GM12878 (cell line): ENCODE data around the gene MTIF2. TPM values are rescaled to one million over a fixed set of nuclear protein-coding genes. Genes with fewer than 3 reads are reported as not detected.
"Not testable (repeated sequence)": the region's sequence is repeated elsewhere in the genome, so short reads cannot be mapped to it uniquely, and the experiment has no call there.

Experiments
- ATAC-seq: fragments of 200-7000 bp; cut with Tn5 transposase; 3 replicates; pipeline ENCODE4 v1.9.1; 2020; ENCODE audit warnings: mild to moderate bottlenecking, moderate library complexity
- BruUV-seq: library from RNA; stranded (reverse); fragments of 400-500 nt; replicated peaks from 2 replicates; lab custom pipeline; 2021; lab: Mats Ljungman, UMichigan
- CTCF ChIA-PET: fragments of 300-600 bp; sonication (Branson Sonifier 250); formaldehyde crosslinking; extraction: SDS; loops from one replicate; lab custom pipeline; 2021; ENCODE audit warnings: inconsistent platforms; lab: Yijun Ruan, JAX
- POLR2A ChIA-PET: fragments of 350-600 bp; formaldehyde crosslinking; extraction: SDS; loops from one replicate; lab custom pipeline; 2021; ENCODE audit warnings: inconsistent platforms; lab: Charles Lee
- RAD21 ChIA-PET: fragments of 300-600 bp; sonication (Branson Sonifier 250); formaldehyde crosslinking; loops from one replicate; lab custom pipeline; 2023; ENCODE audit warnings: antibody characterized with exemption; ENCODE audit not compliant: unreplicated experiment; lab: Charles Lee
- SMC1A ChIA-PET: fragments of 300-600 bp; sonication (Branson Sonifier 250); formaldehyde crosslinking; loops from one replicate; lab custom pipeline; 2023; ENCODE audit not compliant: unreplicated experiment, uncharacterized antibody; lab: Charles Lee
- DNase-seq: peaks from one replicate; pipeline ENCODE4 v3.0.0-alpha.2; 2011; ENCODE audit warnings: low read depth, low spot score
- FAIRE-seq: peaks from 3 replicates; lab custom pipeline; 2011; peaks lifted over from hg19 to GRCh38; lab: Jason Lieb, UNC
- H2AFZ ChIP-seq: 2 replicates; pipeline ENCODE4 v1.6.0; 2011; ENCODE audit warnings: low read depth, low read length, control low read depth; ENCODE audit not compliant: control insufficient read depth
- H3K27ac ChIP-seq: 2 replicates; pipeline ENCODE4 v1.5.1; 2011; ENCODE audit warnings: control low read depth; ENCODE audit not compliant: control insufficient read depth, insufficient read depth
- H3K27me3 ChIP-seq, 2 experiments: replicated peaks in 1 of 2; 2 replicates each; pipeline versions ENCODE4 v1.6.0 to v1.6.1; 2011; ENCODE audit warnings: low read length in 1 of 2; ENCODE audit not compliant: control insufficient read depth in 2 of 2, insufficient read depth in 2 of 2
- H3K36me3 ChIP-seq, 2 experiments: 2 replicates each; pipeline ENCODE4 v1.5.1; 2011; ENCODE audit warnings: low read length in 1 of 2; ENCODE audit not compliant: control insufficient read depth in 2 of 2, insufficient read depth in 2 of 2
- H3K4me1 ChIP-seq: 2 replicates; pipeline ENCODE4 v1.6.1; 2011; ENCODE audit warnings: mild to moderate bottlenecking, low read length, moderate library complexity, mixed read lengths; ENCODE audit not compliant: control insufficient read depth, insufficient read depth
- H3K4me2 ChIP-seq: 2 replicates; pipeline ENCODE4 v1.6.0; 2011; ENCODE audit warnings: control low read depth; ENCODE audit not compliant: control insufficient read depth, insufficient read depth
- H3K4me3 ChIP-seq: fragments of 200-600 bp; sonication (generic); 2 replicates; pipeline ENCODE4 v1.5.1; 2016
- H3K79me2 ChIP-seq: 2 replicates; pipeline ENCODE4 v1.6.0; 2011; ENCODE audit warnings: low read length; ENCODE audit not compliant: control insufficient read depth, insufficient read depth
- H3K9ac ChIP-seq: 2 replicates; pipeline ENCODE4 v1.8.0; 2011; ENCODE audit warnings: low read length, control low read depth, mixed read lengths; ENCODE audit not compliant: control insufficient read depth, insufficient read depth
- H3K9me3 ChIP-seq: replicated peaks from 3 replicates; pipeline ENCODE4 v1.5.1; 2011; ENCODE audit warnings: mild to moderate bottlenecking, low read length; ENCODE audit not compliant: control insufficient read depth, insufficient read depth
- H4K20me1 ChIP-seq: 2 replicates; pipeline ENCODE4 v1.6.0; 2011; ENCODE audit not compliant: control insufficient read depth, insufficient read depth
- WGBS: methylation state at CpG from one replicate; pipeline ENCODE4 v1.1.6; 2016; ENCODE audit warnings: low lambda C conversion rate; ENCODE audit not compliant: insufficient replicate concordance, insufficient coverage; ENCODE audit errors: missing lambda C conversion rate; 5-methylcytosine and 5-hydroxymethylcytosine counted together
- in situ Hi-C: fragments of 300-500 bp; cut with MboI; formaldehyde crosslinking; loops from 9 replicates; pipeline ENCODE4 v1.14.3; 2018; ENCODE audit warnings: mixed read lengths
- intact Hi-C: fragments of 100-400 bp; cut with micrococcal nuclease; formaldehyde crosslinking; loops from one replicate; pipeline ENCODE4 v1.14.2; 2022; ENCODE audit not compliant: unreplicated experiment
- polyA plus RNA-seq, 11 experiments: library from polyadenylated mRNA; depleted of rRNA in 4 of 11; unstranded in 6 of 11; stranded (reverse) in 5 of 11; fragments of >200 nt; fragmentation: Nextera tagmentation in 4 of 11; fragmentation: Illumina TruSeq in 1 of 11; extraction: Ambion mirVana in 4 of 11; extraction: Trizol in 1 of 11; gene quantifications; 1 replicate in 1 of 11; 2 replicates in 10 of 11; pipeline versions ENCODE4 v1.2.1 to v1.2.3, GENCODE V29; 2011 to 2016; ENCODE audit warnings: inconsistent platforms in 2 of 11, missing spikeins in 2 of 11, low read depth in 1 of 11
- small RNA-seq: library from RNA; depleted of rRNA; stranded (forward); fragments of <200 nt; gene quantifications from one replicate; pipeline ENCODE3, GENCODE V24; 2014
- total RNA-seq, 4 experiments: library from RNA; depleted of rRNA in 3 of 4; stranded (reverse); fragments of >200 nt in 3 of 4; fragmentation: Illumina TruSeq in 1 of 4; extraction: Trizol in 1 of 4; gene quantifications; 2 replicates each; pipeline versions ENCODE4 v1.2.1 to v1.2.3, GENCODE V29; 2013 to 2021

MTIF2 gene
- total and polyA plus RNA-seq, 10 of the 15 experiments (the other 5 are each of a cell fraction or from before 2014, with no cell fraction given) = 26.4 to 63.7 (median 40.0) TPM

DNA sequence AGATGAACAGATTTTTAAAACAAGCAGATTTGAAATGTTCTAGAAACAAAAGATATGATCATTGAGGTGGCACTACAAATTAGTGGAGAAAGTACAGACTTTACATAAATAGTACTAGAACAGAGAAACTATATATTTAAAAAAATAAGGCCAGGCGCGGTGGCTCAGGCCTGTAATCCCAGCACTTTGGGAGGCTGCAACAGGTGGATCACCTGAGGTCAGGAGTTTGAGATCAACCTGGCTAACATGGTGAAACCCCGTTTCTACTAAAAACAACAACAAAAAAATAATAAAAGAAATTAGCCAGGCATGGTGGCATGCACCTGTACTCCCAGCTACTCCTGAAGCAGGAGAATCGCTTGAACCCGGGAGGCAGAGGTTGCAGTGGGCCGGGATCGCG, 82.2 kb downstream of the MTIF2 start:
- POLR2A ChIA-PET, H3K9ac ChIP-seq, in situ Hi-C loops, FAIRE-seq, H3K27me3 ChIP-seq, DNase-seq, H4K20me1 ChIP-seq, H3K4me3 ChIP-seq, H3K9me3 ChIP-seq, H2AFZ ChIP-seq, ATAC-seq, H3K4me2 ChIP-seq, H3K4me1 ChIP-seq, intact Hi-C loops, H3K36me3 ChIP-seq, BruUV-seq, H3K79me2 ChIP-seq, H3K27ac ChIP-seq: not testable (repeated sequence)
- 97% methylated on average over 8 of the region's 8 CpGs for WGBS
- ChIA-PET RAD21 (interaction anchor here (3.2 kb wide), 1 partner anchor 11 kb away, joined by 17 read pairs; no protein-coding TSS in a partner anchor), CTCF (interaction anchor here (1.4 to 2.2 kb wide), 4 partner anchors 9 to 287 kb away, joined by 3 to 5 read pairs (median 4); no protein-coding TSS in a partner anchor), SMC1A (interaction anchor here (1.5 kb wide), 2 partner anchors 18 to 354 kb away, joined by 3 to 8 read pairs; no protein-coding TSS in a partner anchor)

Small RNA genes lying within 50 kb of the gene (small RNA-seq; reads per million reads assigned to genes)
- not detected for gene RF00019

Other genes starting within 250 kb of the MTIF2 start
- gene RTN4, start 218.8 kb downstream of the MTIF2 start, total RNA-seq (2014; rRNA removed) = 55.5 and 56.0 TPM in 2 replicates
- gene RTN4, start 218.8 kb downstream of the MTIF2 start, total RNA-seq (2014; rRNA removed; fragmentation: Illumina TruSeq; extraction: Trizol) = 65.5 and 69.7 TPM in 2 replicates
- gene RTN4, start 218.8 kb downstream of the MTIF2 start, total RNA-seq (2021) = 133 TPM in 2 replicates
- gene RTN4, start 218.8 kb downstream of the MTIF2 start, polyA plus RNA-seq (2011; rRNA removed) = 94.3 and 135 TPM in 2 replicates
- gene RTN4, start 218.8 kb downstream of the MTIF2 start, polyA plus RNA-seq (2014; fragmentation: Illumina TruSeq; extraction: Trizol) = 130 and 166 TPM in 2 replicates
- gene RTN4, start 218.8 kb downstream of the MTIF2 start, polyA plus RNA-seq (2014; fragmentation: Nextera tagmentation; extraction: Ambion mirVana) = 100 to 1,000 TPM in 1 of 2 experiments, 10 to 100 TPM in 1; 68.0 to 112 TPM
- gene RTN4, start 218.8 kb downstream of the MTIF2 start, polyA plus RNA-seq (2014; rRNA removed) = 71.2 and 72.6 TPM in 2 replicates
- gene RTN4, start 218.8 kb downstream of the MTIF2 start, polyA plus RNA-seq (2016; fragmentation: Nextera tagmentation; extraction: Ambion mirVana) = 10 to 100 TPM; 78.4 to 88.1 TPM
- gene CLHC1, start 36.9 kb downstream of the MTIF2 start, total RNA-seq (2014; rRNA removed) = 3.2 and 6.2 TPM in 2 replicates
- gene CLHC1, start 36.9 kb downstream of the MTIF2 start, total RNA-seq (2014; rRNA removed; fragmentation: Illumina TruSeq; extraction: Trizol) = 6.1 and 8.7 TPM in 2 replicates
- gene CLHC1, start 36.9 kb downstream of the MTIF2 start, total RNA-seq (2021) = 4.0 and 6.2 TPM in 2 replicates
- gene CLHC1, start 36.9 kb downstream of the MTIF2 start, polyA plus RNA-seq (2011; rRNA removed) = 6.8 and 10.1 TPM in 2 replicates
- gene CLHC1, start 36.9 kb downstream of the MTIF2 start, polyA plus RNA-seq (2014; fragmentation: Illumina TruSeq; extraction: Trizol) = 3.5 and 4.0 TPM in 2 replicates
- gene CLHC1, start 36.9 kb downstream of the MTIF2 start, polyA plus RNA-seq (2014; fragmentation: Nextera tagmentation; extraction: Ambion mirVana) = 1 to 10 TPM; 2.6 to 3.2 TPM
- gene CLHC1, start 36.9 kb downstream of the MTIF2 start, polyA plus RNA-seq (2014; rRNA removed) = 5.1 and 5.7 TPM in 2 replicates
- gene CLHC1, start 36.9 kb downstream of the MTIF2 start, polyA plus RNA-seq (2016; fragmentation: Nextera tagmentation; extraction: Ambion mirVana) = 1 to 10 TPM; 4.3 to 5.6 TPM
- 1,715 and 1,919 TPM in 2 replicates for gene RPS27A, start 36.5 kb downstream of the MTIF2 start, total RNA-seq (2014; rRNA removed)
- gene RPS27A, start 36.5 kb downstream of the MTIF2 start, total RNA-seq (2014; rRNA removed; fragmentation: Illumina TruSeq; extraction: Trizol) = 2,577 and 2,600 TPM in 2 replicates
- gene RPS27A, start 36.5 kb downstream of the MTIF2 start, total RNA-seq (2021) = 1,460 and 1,505 TPM in 2 replicates
- gene RPS27A, start 36.5 kb downstream of the MTIF2 start, polyA plus RNA-seq (2011; rRNA removed) = 2,736 and 3,509 TPM in 2 replicates
- 1,739 and 2,088 TPM in 2 replicates for gene RPS27A, start 36.5 kb downstream of the MTIF2 start, polyA plus RNA-seq (2014; fragmentation: Illumina TruSeq; extraction: Trizol)
- gene RPS27A, start 36.5 kb downstream of the MTIF2 start, polyA plus RNA-seq (2014; fragmentation: Nextera tagmentation; extraction: Ambion mirVana) = 1,000 to 10,000 TPM; 3,416 to 4,705 TPM
- 2,025 and 2,160 TPM in 2 replicates for gene RPS27A, start 36.5 kb downstream of the MTIF2 start, polyA plus RNA-seq (2014; rRNA removed)
- 1,000 to 10,000 TPM; 1,779 to 1,833 TPM for gene RPS27A, start 36.5 kb downstream of the MTIF2 start, polyA plus RNA-seq (2016; fragmentation: Nextera tagmentation; extraction: Ambion mirVana)
- 45.9 and 57.3 TPM in 2 replicates for gene CCDC88A, start 150.6 kb upstream of the MTIF2 start, total RNA-seq (2014; rRNA removed)
- gene CCDC88A, start 150.6 kb upstream of the MTIF2 start, total RNA-seq (2014; rRNA removed; fragmentation: Illumina TruSeq; extraction: Trizol) = 71.6 and 74.9 TPM in 2 replicates
- 56.6 and 65.1 TPM in 2 replicates for gene CCDC88A, start 150.6 kb upstream of the MTIF2 start, total RNA-seq (2021)
- gene CCDC88A, start 150.6 kb upstream of the MTIF2 start, polyA plus RNA-seq (2011; rRNA removed) = 1.8 and 3.0 TPM in 2 replicates
- gene CCDC88A, start 150.6 kb upstream of the MTIF2 start, polyA plus RNA-seq (2014; fragmentation: Illumina TruSeq; extraction: Trizol) = 57.0 and 76.9 TPM in 2 replicates
- gene CCDC88A, start 150.6 kb upstream of the MTIF2 start, polyA plus RNA-seq (2014; fragmentation: Nextera tagmentation; extraction: Ambion mirVana) = 10 to 100 TPM; 27.7 to 30.2 TPM
- gene CCDC88A, start 150.6 kb upstream of the MTIF2 start, polyA plus RNA-seq (2014; rRNA removed) = 28.1 and 31.8 TPM in 2 replicates
- gene CCDC88A, start 150.6 kb upstream of the MTIF2 start, polyA plus RNA-seq (2016; fragmentation: Nextera tagmentation; extraction: Ambion mirVana) = 10 to 100 TPM; 45.8 to 52.4 TPM